GM18498 (cell line): ENCODE data around the gene PADI6.

Experiments used
- ATAC-seq: cut with Tn5 transposase; IDR thresholded peaks from one replicate; pipeline ENCODE4 v1.9.1; 2021; ENCODE audit warnings: mild to moderate bottlenecking, moderate library complexity; ENCODE audit not compliant: unreplicated experiment

The PADI6 gene

DNA sequence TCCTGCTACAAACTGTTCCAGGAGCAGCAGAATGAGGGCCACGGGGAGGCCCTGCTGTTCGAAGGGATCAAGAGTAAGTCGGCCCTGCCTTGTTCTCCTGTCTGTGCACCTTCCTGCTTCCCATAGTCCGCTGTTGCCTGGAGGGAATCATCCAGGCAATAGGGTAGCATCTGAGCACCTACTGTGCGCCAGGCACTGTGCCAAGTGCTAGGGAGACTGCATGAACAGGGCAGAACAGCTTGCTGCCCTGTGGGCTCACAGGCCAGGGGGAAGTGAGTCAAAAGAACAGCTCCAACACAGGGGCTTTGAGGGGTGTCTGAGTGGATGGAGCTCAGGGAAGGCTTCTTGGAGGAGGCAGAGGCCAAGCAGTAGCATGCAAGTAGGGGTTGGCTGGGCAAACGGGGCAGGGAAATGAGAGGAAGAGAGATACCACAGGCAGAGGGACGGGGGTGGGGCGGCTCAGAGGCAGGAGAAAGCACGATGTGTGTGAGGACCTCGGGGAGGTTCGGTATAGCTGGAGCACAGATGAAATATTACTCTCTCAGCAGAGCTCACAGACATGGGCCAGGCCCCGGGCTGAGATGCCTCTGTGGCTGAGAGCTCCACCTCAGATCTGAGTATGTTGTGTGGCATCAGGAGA, 15.5 kb upstream of the PADI6 start:
- ATAC-seq: no peak

GRCh38 chr1:17358557-17358956, 13.4 kb upstream of the PADI6 start:
- no peak for ATAC-seq

- no peak for ATAC-seq
These were observed 13.0 kb upstream of the PADI6 start for GRCh38 chr1:17359031-17359430.

DNA sequence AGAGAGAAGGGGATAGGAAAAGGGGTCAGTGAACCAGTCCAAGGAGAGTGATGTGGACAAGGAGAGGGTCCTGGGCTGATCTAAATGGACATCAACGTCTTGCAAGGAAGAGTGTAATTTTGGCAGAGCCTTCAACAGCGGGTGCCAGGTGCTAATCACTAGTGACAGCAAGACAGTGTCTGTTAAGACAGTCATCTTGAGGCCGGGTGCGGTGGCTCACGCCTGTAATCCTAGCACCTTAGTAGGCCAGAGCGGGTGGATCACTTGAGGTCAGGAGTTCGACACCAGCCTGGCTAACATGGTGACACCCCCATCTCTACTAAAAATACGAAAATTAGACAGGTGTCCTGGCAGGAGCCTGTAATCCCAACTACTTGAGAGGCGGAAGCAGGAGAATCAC, 12.2 kb upstream of the PADI6 start:
- no peak for ATAC-seq

DNA sequence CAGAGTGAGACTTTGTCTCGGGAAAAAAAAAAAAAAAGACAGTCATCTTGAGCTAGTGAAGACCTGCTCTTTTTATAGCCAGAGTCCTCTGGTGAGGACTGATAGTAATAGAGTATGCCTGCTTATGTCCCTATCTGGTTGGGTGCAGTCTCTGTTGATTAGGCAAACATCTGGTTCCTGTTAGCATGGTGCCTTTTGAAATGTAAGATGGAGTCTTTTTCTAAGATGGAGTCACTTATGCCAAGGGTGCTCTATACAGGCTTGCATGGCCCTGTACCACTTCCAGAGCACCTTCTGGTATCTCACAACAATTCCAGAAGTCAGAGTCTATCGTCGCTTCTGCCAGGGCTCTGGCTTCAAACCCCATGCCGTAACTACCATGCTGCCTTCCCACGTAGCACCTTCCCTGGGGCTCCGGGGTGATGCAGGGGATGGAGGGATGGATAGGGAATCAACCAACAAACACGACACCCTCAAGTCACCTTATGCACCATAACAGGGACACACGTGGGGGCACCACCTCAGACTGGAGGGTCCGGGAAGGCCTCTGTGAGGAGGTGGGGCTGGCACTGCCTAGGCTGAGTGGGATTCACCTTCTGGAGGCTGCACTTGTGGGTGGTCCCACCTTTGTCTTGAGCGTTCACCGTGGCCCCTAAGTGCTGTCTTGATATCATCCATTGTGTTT, 11.6 kb upstream of the PADI6 start:
- ATAC-seq: no peak

GRCh38 chr1:17361687-17362086, 10.3 kb upstream of the PADI6 start:
- ATAC-seq: no peak

DNA sequence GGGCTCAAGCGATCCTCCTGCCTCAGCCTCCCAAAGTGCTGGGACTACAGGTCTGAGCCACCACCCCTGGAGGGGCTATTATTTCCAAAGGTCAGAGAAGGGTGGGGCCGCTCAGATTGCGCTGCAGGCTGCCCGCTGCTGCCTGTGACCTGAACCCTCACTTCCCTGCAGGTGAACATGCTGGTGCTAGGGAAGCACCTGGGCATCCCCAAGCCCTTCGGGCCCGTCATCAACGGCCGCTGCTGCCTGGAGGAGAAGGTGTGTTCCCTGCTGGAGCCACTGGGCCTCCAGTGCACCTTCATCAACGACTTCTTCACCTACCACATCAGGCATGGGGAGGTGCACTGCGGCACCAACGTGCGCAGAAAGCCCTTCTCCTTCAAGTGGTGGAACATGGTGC, 8.6 kb upstream of the PADI6 start:
- ATAC-seq: no peak

- no peak for ATAC-seq
These were observed 8.2 kb upstream of the PADI6 start for GRCh38 chr1:17363771-17364170.

GRCh38 chr1:17365293-17365692, 6.7 kb upstream of the PADI6 start:
- ATAC-seq: no peak

GRCh38 chr1:17369466-17369865, 2.5 kb upstream of the PADI6 start:
- no peak for ATAC-seq

DNA sequence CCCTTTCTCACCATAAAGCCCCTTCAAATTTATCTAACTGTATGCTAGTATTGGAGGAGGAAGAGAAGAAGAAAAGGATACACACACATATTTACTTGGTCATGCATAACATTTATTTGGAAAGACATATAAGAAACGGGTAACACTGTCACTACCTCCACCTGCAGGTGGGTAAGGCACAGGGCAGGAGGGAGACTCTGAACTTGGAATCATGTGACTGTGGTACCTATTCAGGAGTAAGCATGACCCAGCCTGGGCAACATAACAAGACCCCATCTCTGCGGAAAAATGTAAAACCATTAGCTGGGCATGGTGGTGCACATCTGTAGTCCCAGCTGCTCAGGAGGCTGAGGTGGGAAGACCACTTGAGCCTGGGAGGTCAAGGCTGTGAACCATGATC, 1.4 kb upstream of the PADI6 start:
- ATAC-seq: no peak

- no peak for ATAC-seq
These were observed 959 bp downstream of the PADI6 start for GRCh38 chr1:17372955-17373354.

GRCh38 chr1:17375651-17376050, 3.7 kb downstream of the PADI6 start:
- no peak for ATAC-seq

GRCh38 chr1:17377325-17377953, 5.4 kb downstream of the PADI6 start:
- ATAC-seq: no peak

DNA sequence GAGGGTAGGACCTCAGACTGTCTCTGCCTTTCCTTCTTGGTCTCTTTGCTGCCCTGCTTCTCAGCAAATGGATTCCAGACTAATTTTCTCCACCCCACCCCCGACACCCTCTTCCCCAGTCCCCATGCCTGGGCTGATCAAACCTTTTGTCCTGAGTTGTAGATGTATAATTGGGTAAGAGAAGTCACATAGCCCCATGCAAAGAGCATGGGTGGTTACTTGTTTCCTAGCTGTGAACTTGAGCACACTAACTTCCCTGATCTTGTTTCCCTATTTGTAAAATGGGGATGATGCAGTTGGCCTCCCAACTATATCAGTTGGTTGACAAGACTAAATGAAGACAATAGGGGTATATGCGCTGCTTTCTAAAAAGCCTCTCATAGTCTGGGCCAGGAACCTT, 9.2 kb downstream of the PADI6 start:
- ATAC-seq: no peak

- no peak for ATAC-seq
These were observed 20.3 kb downstream of the PADI6 start for GRCh38 chr1:17392199-17392740.

- ATAC-seq: no peak
These were observed 21.2 kb downstream of the PADI6 start for GRCh38 chr1:17393230-17393629.

- ATAC-seq: no peak
These were observed 26.1 kb downstream of the PADI6 start for GRCh38 chr1:17397910-17398695.

- no peak for ATAC-seq
These were observed 28.8 kb downstream of the PADI6 start for GRCh38 chr1:17400725-17401341.

- ATAC-seq: no peak
These were observed 29.8 kb downstream of the PADI6 start for GRCh38 chr1:17401841-17402240.

DNA sequence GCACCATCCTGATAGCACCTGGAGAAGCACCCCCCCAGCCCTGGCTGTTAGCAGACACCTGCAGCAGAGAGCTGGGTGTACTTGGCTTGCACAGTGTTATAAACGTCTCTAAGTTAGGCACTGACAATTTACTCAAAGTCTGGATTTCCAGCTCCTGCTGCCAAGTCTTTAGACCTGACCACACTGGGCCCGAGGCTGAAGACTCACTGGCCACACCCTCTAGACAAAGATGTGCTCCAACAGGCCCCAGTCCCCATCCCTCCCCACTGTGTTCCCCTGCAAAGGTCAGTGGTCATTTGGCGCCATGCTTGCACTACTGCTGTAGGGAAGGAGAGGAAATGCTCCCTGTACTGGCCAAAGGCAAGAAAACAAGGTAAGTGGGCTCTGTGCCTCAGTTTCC, 31.1 kb downstream of the PADI6 start:
- no peak for ATAC-seq
